B cell (primary cell): ENCODE results near the gene TMEM126A. TPM values are rescaled to one million over a fixed set of nuclear protein-coding genes. Genes with fewer than 3 reads are reported as not detected.
A peak's percentile ranks its signal among the peaks of the same experiment; 100 is the strongest.

Experiments
- ATAC-seq: fragments of 200-7000 bp; cut with Tn5 transposase; one replicate; pipeline ENCODE4 v1.10.0; 2021; ENCODE audit warnings: low read depth, mild to moderate bottlenecking, moderate number of reproducible peaks, moderate library complexity
- CTCF ChIA-PET: fragments of 350-600 bp; sonication (Branson Sonifier 250); formaldehyde crosslinking; loops from one replicate; lab custom pipeline; 2021; ENCODE audit warnings: antibody characterized with exemption, inconsistent platforms; lab: Charles Lee
- POLR2A ChIA-PET: fragments of 350-600 bp; sonication (Branson Sonifier 250); formaldehyde crosslinking; loops from one replicate; lab custom pipeline; 2021; ENCODE audit warnings: antibody characterized with exemption; lab: Charles Lee
- DNase-seq: peaks from one replicate; pipeline ENCODE4 v3.0.0; 2013
- H2AFZ ChIP-seq: 2 replicates; pipeline ENCODE4 v1.6.1; 2012; ENCODE audit warnings: mild to moderate bottlenecking, low read depth, low read length; ENCODE audit not compliant: insufficient read depth, poor library complexity, severe bottlenecking
- H3K27ac ChIP-seq, 2 donors: 1 replicate in 1 of 2; 2 replicates in 1 of 2; pipeline ENCODE4 v1.5.1; 2012 to 2013; ENCODE audit warnings: low read length in 2 of 2, mild to moderate bottlenecking in 2 of 2, moderate library complexity in 1 of 2
- H3K27me3 ChIP-seq, 4 experiments: fragments of 200-600 bp in 1 of 4; sonication (generic) in 1 of 4; replicated peaks in 1 of 4; 1 replicate in 2 of 4; 2 replicates in 2 of 4; pipeline versions ENCODE4 v1.6.1 to v1.7.0; 2013 to 2016; ENCODE audit warnings: low read length in 3 of 4, mild to moderate bottlenecking in 2 of 4, mixed read lengths in 1 of 4, moderate library complexity in 1 of 4; ENCODE audit not compliant: insufficient read depth in 4 of 4, control insufficient read depth in 3 of 4; ENCODE audit errors: control extremely low read depth in 1 of 4
- H3K36me3 ChIP-seq, 2 experiments: replicated peaks in 1 of 2; 1 replicate in 1 of 2; 2 replicates in 1 of 2; pipeline versions ENCODE4 v1.6.1 to v1.7.1; 2013; ENCODE audit warnings: low read length in 1 of 2; ENCODE audit not compliant: insufficient read depth in 2 of 2, control insufficient read depth in 1 of 2; ENCODE audit errors: control extremely low read depth in 1 of 2, extremely low read depth in 1 of 2
- H3K4me1 ChIP-seq, 2 donors: fragments of 200-600 bp in 1 of 2; sonication (generic) in 1 of 2; 1 replicate in 1 of 2; 2 replicates in 1 of 2; pipeline versions ENCODE4 v1.5.1 to v1.6.1; 2013 to 2017; ENCODE audit warnings: low read length in 2 of 2; ENCODE audit not compliant: control insufficient read depth in 2 of 2, insufficient read depth in 2 of 2
- H3K4me2 ChIP-seq: replicated peaks from 2 replicates; pipeline ENCODE3; 2012; ENCODE audit warnings: mild to moderate bottlenecking, low read depth, low read length; ENCODE audit not compliant: poor library complexity, severe bottlenecking
- H3K4me3 ChIP-seq, 5 experiments: fragments of 200-600 bp in 1 of 5; sonication (generic) in 1 of 5; 1 replicate in 3 of 5; 2 replicates in 2 of 5; pipeline versions ENCODE4 v1.5.1 to v1.7.0; 2011 to 2016; ENCODE audit warnings: low read length in 4 of 5, mild to moderate bottlenecking in 4 of 5, low read depth in 2 of 5, control low read depth in 1 of 5, moderate library complexity in 1 of 5; ENCODE audit not compliant: insufficient read depth in 1 of 5; ENCODE audit errors: control extremely low read depth in 1 of 5, extremely low read depth in 1 of 5
- H3K79me2 ChIP-seq: fragments of 200-600 bp; sonication (generic); one replicate; pipeline ENCODE4 v1.6.0; 2016; ENCODE audit warnings: low read length; ENCODE audit not compliant: control insufficient read depth, insufficient read depth
- H3K9ac ChIP-seq: fragments of 200-600 bp; sonication (generic); 2 replicates; pipeline ENCODE4 v1.6.1; 2017; ENCODE audit warnings: mild to moderate bottlenecking, low read length, moderate library complexity
- H3K9me3 ChIP-seq, 3 donors: one replicate each; pipeline versions ENCODE4 v1.6.1 to v1.7.1; 2013; ENCODE audit warnings: low read length in 2 of 3; ENCODE audit not compliant: control insufficient read depth in 2 of 3, insufficient read depth in 1 of 3; ENCODE audit errors: control extremely low read depth in 1 of 3
- H4K20me1 ChIP-seq: 2 replicates; pipeline ENCODE4 v1.6.0; 2012; ENCODE audit warnings: mild to moderate bottlenecking, low read length; ENCODE audit not compliant: insufficient read depth, control insufficient read depth, poor library complexity, severe bottlenecking
- H3K27ac Mint-ChIP-seq: one replicate; pipeline ENCODE4 v1.8.0; 2021; ENCODE audit warnings: mixed read lengths
- H3K27me3 Mint-ChIP-seq: one replicate; pipeline ENCODE4 v1.8.0; 2021; ENCODE audit warnings: mixed read lengths
- H3K4me1 Mint-ChIP-seq: one replicate; pipeline ENCODE4 v1.8.0; 2021; ENCODE audit warnings: mixed read lengths
- H3K4me3 Mint-ChIP-seq: one replicate; pipeline ENCODE4 v1.8.0; 2021; ENCODE audit warnings: mixed read lengths
- H3K9me3 Mint-ChIP-seq: one replicate; pipeline ENCODE4 v1.8.0; 2022; ENCODE audit warnings: mixed read lengths; ENCODE audit not compliant: insufficient read depth
- EZH2 ChIP-seq: IDR thresholded peaks from 2 replicates; pipeline ENCODE4 v1.6.1; 2012; ENCODE audit warnings: borderline replicate concordance, low read depth, mild to moderate bottlenecking, moderate library complexity, low read length; ENCODE audit not compliant: insufficient read depth, poor library complexity, severe bottlenecking
- WGBS: methylation state at CpG from one replicate; pipeline ENCODE4 v1.1.5; 2013; ENCODE audit warnings: missing lambda C conversion rate; ENCODE audit not compliant: insufficient coverage; 5-methylcytosine and 5-hydroxymethylcytosine counted together
- intact Hi-C: fragments of 100-400 bp; cut with micrococcal nuclease; formaldehyde crosslinking; loops from one replicate; pipeline ENCODE4 v1.10.0; 2022
- polyA plus RNA-seq: library from polyadenylated mRNA; depleted of rRNA; stranded (reverse); fragments of >200 nt; gene quantifications from 2 replicates; pipeline ENCODE4 v1.2.3, GENCODE V29; 2012
- total RNA-seq, 2 donors: library from RNA; stranded (reverse); fragments of 120-200 nt in 1 of 2; gene quantifications; 1 replicate in 1 of 2; 2 replicates in 1 of 2; pipeline versions ENCODE4 v1.2.3 to v1.2.4, GENCODE V29; 2013 to 2022
- TF ChIP-seq, protein P1 (sequence below): fragments of 200-600 bp; IDR thresholded peaks from one replicate; pipeline ENCODE4 v1.8.0; 2022; ENCODE audit warnings: antibody characterized with exemption, mild to moderate bottlenecking

Gene TMEM126A
- total and polyA plus RNA-seq, 2 donors (not counting 1 experiment from before 2014, with no cell fraction given), result 15.8 to 19.1 TPM

DNA sequence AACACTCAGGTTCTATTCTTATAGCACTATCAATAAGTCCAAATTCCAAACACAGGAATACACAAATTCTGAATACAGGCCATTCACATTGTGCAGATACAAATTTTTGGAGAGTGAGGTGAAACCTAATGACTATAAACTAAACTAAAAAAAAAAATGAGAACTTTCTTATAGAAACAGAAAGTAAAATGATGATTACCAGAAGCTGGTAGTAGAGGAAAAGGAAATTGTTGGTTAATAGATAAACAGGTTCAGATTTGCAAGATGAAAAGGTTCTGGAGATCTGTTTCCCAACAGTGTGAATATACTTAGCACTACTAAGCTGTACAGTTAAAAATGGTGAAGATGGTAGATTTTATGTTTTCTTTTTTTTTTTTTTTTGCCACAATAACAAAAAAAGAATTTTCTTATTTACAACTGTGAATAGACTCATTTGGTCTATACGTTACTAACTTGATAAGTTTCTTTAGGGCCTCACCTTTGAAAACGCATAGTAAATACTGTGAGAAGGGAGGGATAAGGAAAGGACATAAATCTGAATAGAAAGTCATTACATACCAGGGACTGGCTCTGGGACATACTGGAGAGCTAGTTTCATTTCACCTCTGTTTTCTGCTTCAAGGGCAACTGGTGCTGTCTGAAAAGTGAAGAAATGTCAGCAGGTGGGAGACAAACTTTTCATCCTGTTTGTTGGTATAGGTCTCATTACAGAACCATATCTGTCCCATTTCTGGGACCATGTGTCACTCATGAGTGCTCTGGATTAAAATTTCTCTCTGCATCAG is 52.4 kb downstream of the TMEM126A start:
- ATAC-seq, result peak; percentile 33
- POLR2A ChIA-PET, result interaction anchor here (0.6 to 0.7 kb wide), 2 partner anchors 35 to 63 kb away, joined by 3 to 4 read pairs; no protein-coding TSS in a partner anchor
- Mint-ChIP-seq H3K27ac (peak overlapping the region; percentile 79), H3K27me3 (no peaks in the 10 kb centered on the region), H3K9me3 (no peaks in the 10 kb centered on the region), H3K4me3 (peak overlapping the region; percentile 56), H3K4me1 (peaks cover 18% of the 10 kb centered on the region)
- peak overlapping the region in 2 of 5 experiments; percentile 0 to 16 for H3K4me3 ChIP-seq
- peaks cover 0 to 6% (median 0%) of the 10 kb centered on the region in 4 experiments for H3K27me3 ChIP-seq
- no peaks in the 10 kb centered on the region for H3K79me2 ChIP-seq
- peak overlapping the region in 1 of 2 donors; percentile 32 for H3K27ac ChIP-seq
- H2AFZ ChIP-seq, result peak overlapping the region; percentile 71
- DNase-seq, result peak; percentile 15
- no peaks in the 10 kb centered on the region for H4K20me1 ChIP-seq
- peak overlapping the region; percentile 52 for H3K4me2 ChIP-seq
- H3K36me3 ChIP-seq, result no peaks in the 10 kb centered on the region
- no peak for TF ChIP-seq EZH2
- TF ChIP-seq, protein P1, sequence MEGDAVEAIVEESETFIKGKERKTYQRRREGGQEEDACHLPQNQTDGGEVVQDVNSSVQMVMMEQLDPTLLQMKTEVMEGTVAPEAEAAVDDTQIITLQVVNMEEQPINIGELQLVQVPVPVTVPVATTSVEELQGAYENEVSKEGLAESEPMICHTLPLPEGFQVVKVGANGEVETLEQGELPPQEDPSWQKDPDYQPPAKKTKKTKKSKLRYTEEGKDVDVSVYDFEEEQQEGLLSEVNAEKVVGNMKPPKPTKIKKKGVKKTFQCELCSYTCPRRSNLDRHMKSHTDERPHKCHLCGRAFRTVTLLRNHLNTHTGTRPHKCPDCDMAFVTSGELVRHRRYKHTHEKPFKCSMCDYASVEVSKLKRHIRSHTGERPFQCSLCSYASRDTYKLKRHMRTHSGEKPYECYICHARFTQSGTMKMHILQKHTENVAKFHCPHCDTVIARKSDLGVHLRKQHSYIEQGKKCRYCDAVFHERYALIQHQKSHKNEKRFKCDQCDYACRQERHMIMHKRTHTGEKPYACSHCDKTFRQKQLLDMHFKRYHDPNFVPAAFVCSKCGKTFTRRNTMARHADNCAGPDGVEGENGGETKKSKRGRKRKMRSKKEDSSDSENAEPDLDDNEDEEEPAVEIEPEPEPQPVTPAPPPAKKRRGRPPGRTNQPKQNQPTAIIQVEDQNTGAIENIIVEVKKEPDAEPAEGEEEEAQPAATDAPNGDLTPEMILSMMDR, result no peak
- H3K9ac ChIP-seq, result no peak overlapping the region
- no peaks in the 10 kb centered on the region for H3K9me3 ChIP-seq
- intact Hi-C loops, result no loop called here
- H3K4me1 ChIP-seq, result peaks cover 12 to 14% of the 10 kb centered on the region in 2 donors
- CTCF ChIA-PET, result no interaction called here
- 75% methylated on average over 1 of the region's 2 CpGs for WGBS

- ATAC-seq (no peak), DNase-seq (no peak)
- Histone ChIP-seq H3K36me3 (no peaks in the 10 kb centered on the region), H3K9me3 (no peaks in the 10 kb centered on the region), H3K4me3 (no peak overlapping the region), H3K27me3 (peaks cover 0 to 6% (median 0%) of the 10 kb centered on the region in 4 experiments), H3K79me2 (no peaks in the 10 kb centered on the region), H3K4me2 (no peak overlapping the region), H4K20me1 (no peaks in the 10 kb centered on the region), H2AFZ (no peak overlapping the region), H3K4me1 (peaks cover 5 to 8% of the 10 kb centered on the region in 2 donors), H3K27ac (no peak overlapping the region), H3K9ac (no peak overlapping the region)
- H3K4me3 Mint-ChIP-seq, result no peak overlapping the region
- TF ChIP-seq EZH2, result no peak
- TF ChIP-seq, protein P1, result no peak
- ChIA-PET CTCF (no interaction called here), POLR2A (no interaction called here)
- no CpG with 5 or more reads among the region's 3 CpGs for WGBS
- intact Hi-C loops, result no loop called here
- no peak overlapping the region for H3K27ac Mint-ChIP-seq
- H3K27me3 Mint-ChIP-seq, result no peaks in the 10 kb centered on the region
- H3K4me1 Mint-ChIP-seq, result peaks cover 7% of the 10 kb centered on the region
- H3K9me3 Mint-ChIP-seq, result no peaks in the 10 kb centered on the region
Measured at GRCh38 chr11:85704967-85705366, 57.2 kb downstream of the TMEM126A start.
